AG09319 (cell line): ENCODE results near the gene CNTNAP5.

Experiments used
- DNase-seq: peaks from one replicate; pipeline ENCODE4 v3.0.0-alpha.2; 2010; ENCODE audit warnings: low read depth; ENCODE audit errors: extremely low read depth
- CTCF ChIP-seq: IDR thresholded peaks from 2 replicates; pipeline ENCODE4 v1.5.1; 2011; ENCODE audit warnings: low read depth, mild to moderate bottlenecking, inconsistent platforms, low read length, moderate library complexity

The CNTNAP5 gene

GRCh38 chr2:124450481-124450880 is 425.4 kb downstream of the CNTNAP5 start:
- DNase-seq: no peak
- no peak for TF ChIP-seq CTCF

- DNase-seq: no peak
- no peak for TF ChIP-seq CTCF
Observed at GRCh38 chr2:124476291-124476690, 451.2 kb downstream of the CNTNAP5 start.

GRCh38 chr2:124478761-124479160 is 453.7 kb downstream of the CNTNAP5 start:
- DNase-seq: no peak
- TF ChIP-seq CTCF: no peak

GRCh38 chr2:124480958-124481357 is 455.9 kb downstream of the CNTNAP5 start:
- DNase-seq: no peak
- TF ChIP-seq CTCF: no peak

GRCh38 chr2:124482044-124482443 is 457.0 kb downstream of the CNTNAP5 start:
- TF ChIP-seq CTCF: no peak
- no peak for DNase-seq

- no peak for DNase-seq
- TF ChIP-seq CTCF: no peak
Observed at GRCh38 chr2:124482551-124482950, 457.5 kb downstream of the CNTNAP5 start.

- no peak for DNase-seq
- TF ChIP-seq CTCF: no peak
Observed at GRCh38 chr2:124485659-124486058, 460.6 kb downstream of the CNTNAP5 start.
